SK-N-SH treated with all-trans-retinoic acid at 6 μM for 48 hours (cell line): Measurements from ENCODE around the gene ABHD10.
"Not testable (repeated sequence)": the region's sequence is repeated elsewhere in the genome, so short reads cannot be mapped to it uniquely, and the experiment has no call there.

Source experiments
- ARNTL ChIP-seq: fragments of 450-650 bp; formaldehyde crosslinking; IDR thresholded peaks from 2 replicates; pipeline ENCODE4 v1.5.0; 2020; ENCODE audit warnings: low read depth, mild to moderate bottlenecking, moderate library complexity, borderline replicate concordance
- BACH2 ChIP-seq: fragments of 250-450 bp; sonication (Bioruptor Pico); IDR thresholded peaks from 2 replicates; pipeline ENCODE4 v1.9.0; 2021; ENCODE audit warnings: mild to moderate bottlenecking, borderline replicate concordance
- CSDC2 ChIP-seq: fragments of 250-450 bp; sonication (Bioruptor Pico); IDR thresholded peaks from 2 replicates; pipeline ENCODE4 v1.5.0; 2020; ENCODE audit warnings: mild to moderate bottlenecking, moderate library complexity
- ESRRG ChIP-seq: fragments of 250-450 bp; sonication (Bioruptor Pico); IDR thresholded peaks from 2 replicates; pipeline ENCODE4 v1.6.1; 2021; ENCODE audit warnings: mild to moderate bottlenecking
- RARB ChIP-seq: fragments of 250-450 bp; sonication (Bioruptor Pico); IDR thresholded peaks from 2 replicates; pipeline ENCODE4 v1.8.0; 2021; ENCODE audit warnings: mild to moderate bottlenecking, moderate library complexity
- TCF4 ChIP-seq: fragments of 250-450 bp; sonication (Bioruptor Pico); IDR thresholded peaks from 2 replicates; pipeline ENCODE4 v1.8.0; 2021; ENCODE audit warnings: mild to moderate bottlenecking, moderate library complexity, borderline replicate concordance
- TOX ChIP-seq: fragments of 250-450 bp; sonication (Bioruptor Pico); IDR thresholded peaks from 2 replicates; pipeline ENCODE4 v1.8.0; 2021; ENCODE audit warnings: mild to moderate bottlenecking, moderate library complexity, borderline replicate concordance
- ZFP3 ChIP-seq: fragments of 250-450 bp; sonication (Bioruptor Pico); IDR thresholded peaks from 2 replicates; pipeline ENCODE4 v1.5.0; 2020; ENCODE audit warnings: mild to moderate bottlenecking, moderate library complexity
- ZNF8 ChIP-seq: fragments of 450-650 bp; formaldehyde crosslinking; IDR thresholded peaks from 2 replicates; pipeline ENCODE4 v1.5.0; 2020; ENCODE audit warnings: mild to moderate bottlenecking, moderate library complexity
- TF ChIP-seq, protein P1 (sequence below): fragments of 250-450 bp; sonication (Bioruptor Pico); IDR thresholded peaks from 2 replicates; pipeline ENCODE4 v1.8.0; 2020; ENCODE audit warnings: mild to moderate bottlenecking, moderate library complexity, borderline replicate concordance
- TF ChIP-seq, protein P2 (sequence below): fragments of 250-450 bp; sonication (Bioruptor Pico); IDR thresholded peaks from 2 replicates; pipeline ENCODE4 v1.5.1; 2020; ENCODE audit warnings: low read depth, mild to moderate bottlenecking, moderate library complexity
- TF ChIP-seq, protein P3 (sequence below): fragments of 250-450 bp; sonication (Bioruptor Pico); IDR thresholded peaks from 2 replicates; pipeline ENCODE4 v1.8.0; 2021; ENCODE audit warnings: low read depth, mild to moderate bottlenecking, moderate library complexity, borderline replicate concordance

DNA sequence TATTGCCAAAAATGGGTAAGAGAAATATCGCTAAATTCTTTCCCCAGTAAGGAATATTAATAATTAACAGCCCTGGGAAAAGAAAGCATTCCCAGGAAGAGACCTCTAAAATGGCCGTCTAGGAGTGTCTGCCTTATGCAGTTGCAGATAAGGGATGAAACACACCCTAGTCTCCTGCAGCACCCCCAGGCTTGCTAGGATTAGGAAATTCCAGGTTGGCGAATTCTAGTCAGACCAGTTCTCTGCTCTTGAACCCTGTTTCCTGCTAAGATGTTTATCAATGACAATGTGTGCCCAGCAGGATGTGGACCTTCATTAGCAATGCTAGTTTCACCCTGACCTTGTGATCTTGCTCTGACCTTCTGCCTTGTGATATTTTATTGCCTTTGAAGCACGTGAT lies 58.4 kb downstream of the ABHD10 start:
- not testable (repeated sequence) for TF ChIP-seq TOX (CRISPR knock-in tag); TCF4 (CRISPR knock-in tag); ARNTL (CRISPR knock-in tag); CSDC2 (CRISPR knock-in tag); RARB (CRISPR knock-in tag); ESRRG (CRISPR knock-in tag); ZFP3; ZNF8; BACH2 (CRISPR knock-in tag)
- TF ChIP-seq, protein P1, sequence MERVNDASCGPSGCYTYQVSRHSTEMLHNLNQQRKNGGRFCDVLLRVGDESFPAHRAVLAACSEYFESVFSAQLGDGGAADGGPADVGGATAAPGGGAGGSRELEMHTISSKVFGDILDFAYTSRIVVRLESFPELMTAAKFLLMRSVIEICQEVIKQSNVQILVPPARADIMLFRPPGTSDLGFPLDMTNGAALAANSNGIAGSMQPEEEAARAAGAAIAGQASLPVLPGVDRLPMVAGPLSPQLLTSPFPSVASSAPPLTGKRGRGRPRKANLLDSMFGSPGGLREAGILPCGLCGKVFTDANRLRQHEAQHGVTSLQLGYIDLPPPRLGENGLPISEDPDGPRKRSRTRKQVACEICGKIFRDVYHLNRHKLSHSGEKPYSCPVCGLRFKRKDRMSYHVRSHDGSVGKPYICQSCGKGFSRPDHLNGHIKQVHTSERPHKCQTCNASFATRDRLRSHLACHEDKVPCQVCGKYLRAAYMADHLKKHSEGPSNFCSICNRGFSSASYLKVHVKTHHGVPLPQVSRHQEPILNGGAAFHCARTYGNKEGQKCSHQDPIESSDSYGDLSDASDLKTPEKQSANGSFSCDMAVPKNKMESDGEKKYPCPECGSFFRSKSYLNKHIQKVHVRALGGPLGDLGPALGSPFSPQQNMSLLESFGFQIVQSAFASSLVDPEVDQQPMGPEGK, result not testable (repeated sequence)
- TF ChIP-seq, protein P2, sequence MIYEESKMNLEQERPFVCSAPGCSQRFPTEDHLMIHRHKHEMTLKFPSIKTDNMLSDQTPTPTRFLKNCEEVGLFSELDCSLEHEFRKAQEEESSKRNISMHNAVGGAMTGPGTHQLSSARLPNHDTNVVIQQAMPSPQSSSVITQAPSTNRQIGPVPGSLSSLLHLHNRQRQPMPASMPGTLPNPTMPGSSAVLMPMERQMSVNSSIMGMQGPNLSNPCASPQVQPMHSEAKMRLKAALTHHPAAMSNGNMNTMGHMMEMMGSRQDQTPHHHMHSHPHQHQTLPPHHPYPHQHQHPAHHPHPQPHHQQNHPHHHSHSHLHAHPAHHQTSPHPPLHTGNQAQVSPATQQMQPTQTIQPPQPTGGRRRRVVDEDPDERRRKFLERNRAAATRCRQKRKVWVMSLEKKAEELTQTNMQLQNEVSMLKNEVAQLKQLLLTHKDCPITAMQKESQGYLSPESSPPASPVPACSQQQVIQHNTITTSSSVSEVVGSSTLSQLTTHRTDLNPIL (CRISPR knock-in tag), result not testable (repeated sequence)
- TF ChIP-seq, protein P3, sequence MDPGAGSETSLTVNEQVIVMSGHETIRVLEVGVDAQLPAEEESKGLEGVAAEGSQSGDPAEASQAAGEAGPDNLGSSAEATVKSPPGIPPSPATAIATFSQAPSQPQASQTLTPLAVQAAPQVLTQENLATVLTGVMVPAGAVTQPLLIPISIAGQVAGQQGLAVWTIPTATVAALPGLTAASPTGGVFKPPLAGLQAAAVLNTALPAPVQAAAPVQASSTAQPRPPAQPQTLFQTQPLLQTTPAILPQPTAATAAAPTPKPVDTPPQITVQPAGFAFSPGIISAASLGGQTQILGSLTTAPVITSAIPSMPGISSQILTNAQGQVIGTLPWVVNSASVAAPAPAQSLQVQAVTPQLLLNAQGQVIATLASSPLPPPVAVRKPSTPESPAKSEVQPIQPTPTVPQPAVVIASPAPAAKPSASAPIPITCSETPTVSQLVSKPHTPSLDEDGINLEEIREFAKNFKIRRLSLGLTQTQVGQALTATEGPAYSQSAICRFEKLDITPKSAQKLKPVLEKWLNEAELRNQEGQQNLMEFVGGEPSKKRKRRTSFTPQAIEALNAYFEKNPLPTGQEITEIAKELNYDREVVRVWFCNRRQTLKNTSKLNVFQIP (CRISPR knock-in tag), result not testable (repeated sequence)
